Neural cell (in vitro differentiated cells): ENCODE data around the gene JUND. TPM values are rescaled to one million over a fixed set of nuclear protein-coding genes. Genes with fewer than 3 reads are reported as not detected.

Experiments
- H2AFZ ChIP-seq: fragments of 200-600, 300-800 bp; sonication (generic), shearing (Covaris generic); 2 replicates; pipeline ENCODE4 v1.6.0; 2014; ENCODE audit warnings: low read depth, mild to moderate bottlenecking, antibody characterized with exemption, low read length, moderate library complexity
- H3F3A ChIP-seq: fragments of 200-600 bp; shearing (Covaris generic); 2 replicates; pipeline ENCODE4 v1.6.1; 2016; ENCODE audit warnings: mild to moderate bottlenecking, moderate library complexity, mixed read lengths, antibody characterized with exemption, low read length; ENCODE audit not compliant: insufficient read depth, poor library complexity, severe bottlenecking
- H3K27ac ChIP-seq: fragments of 200-600, 300-800 bp; sonication (generic), shearing (Covaris generic); 2 replicates; pipeline ENCODE4 v1.5.1; 2014; ENCODE audit warnings: mild to moderate bottlenecking, low read length, moderate library complexity
- H3K27me3 ChIP-seq: fragments of 300-800, 200-600 bp; sonication (generic), shearing (Covaris generic); 2 replicates; pipeline ENCODE4 v1.6.0; 2014; ENCODE audit warnings: mild to moderate bottlenecking, low read depth, low read length, moderate library complexity; ENCODE audit not compliant: insufficient read depth
- H3K36me3 ChIP-seq: fragments of 300-800, 200-600 bp; sonication (generic), shearing (Covaris generic); 2 replicates; pipeline ENCODE4 v1.5.1; 2014; ENCODE audit warnings: mild to moderate bottlenecking, antibody characterized with exemption, low read length, moderate library complexity; ENCODE audit not compliant: insufficient read depth
- H3K4me2 ChIP-seq: fragments of 300-800, 200-600 bp; sonication (generic), shearing (Covaris generic); 2 replicates; pipeline ENCODE4 v1.6.0; 2014; ENCODE audit warnings: mild to moderate bottlenecking, low read length
- H3K4me3 ChIP-seq: fragments of 300-800, 200-600 bp; sonication (generic), shearing (Covaris generic); 2 replicates; pipeline ENCODE4 v1.5.1; 2014; ENCODE audit warnings: mild to moderate bottlenecking, low read length, moderate library complexity
- H3K79me2 ChIP-seq: fragments of 200-600 bp; shearing (Covaris generic); replicated peaks from 2 replicates; pipeline ENCODE4 v1.6.0; 2014; ENCODE audit warnings: mild to moderate bottlenecking, low read length, moderate library complexity; ENCODE audit not compliant: insufficient read depth
- H3K9ac ChIP-seq: fragments of 300-800, 200-600 bp; sonication (generic), shearing (Covaris generic); 2 replicates; pipeline ENCODE4 v1.6.1; 2016; ENCODE audit warnings: mild to moderate bottlenecking, low read length, mixed read lengths
- H3K9me2 ChIP-seq: fragments of 200-600 bp; shearing (Covaris generic); 2 replicates; pipeline ENCODE4 v1.6.1; 2016; ENCODE audit warnings: mild to moderate bottlenecking, low read length, mixed read lengths; ENCODE audit not compliant: insufficient read depth
- H3K9me3 ChIP-seq: fragments of 200-600, 300-800 bp; sonication (generic), shearing (Covaris generic); 2 replicates; pipeline ENCODE4 v1.6.1; 2016; ENCODE audit warnings: mild to moderate bottlenecking, mixed run types, low read length, moderate library complexity, mixed read lengths
- H4K20me1 ChIP-seq: fragments of 200-600 bp; shearing (Covaris generic); 2 replicates; pipeline ENCODE4 v1.6.1; 2016; ENCODE audit warnings: mild to moderate bottlenecking, mixed run types; ENCODE audit not compliant: insufficient read depth
- EP300 ChIP-seq: fragments of 450-650 bp; conservative IDR thresholded peaks from 2 replicates; pipeline ENCODE4 v1.6.1; 2014; ENCODE audit warnings: antibody characterized with exemption, mild to moderate bottlenecking, moderate library complexity; ENCODE audit not compliant: poor library complexity, severe bottlenecking
- EZH2 ChIP-seq: fragments of 200-600, 300-800 bp; shearing (Covaris generic), sonication (generic); IDR thresholded peaks from 2 replicates; pipeline ENCODE4 v1.6.1; 2014; ENCODE audit warnings: antibody characterized with exemption, low read length, borderline replicate concordance, mild to moderate bottlenecking; ENCODE audit not compliant: insufficient read depth, poor library complexity, severe bottlenecking
- MXI1 ChIP-seq: fragments of 450-650 bp; conservative IDR thresholded peaks from 2 replicates; pipeline ENCODE4 v1.6.1; 2014; ENCODE audit warnings: antibody characterized with exemption, mild to moderate bottlenecking; ENCODE audit not compliant: poor library complexity, severe bottlenecking
- POLR2AphosphoS5 ChIP-seq: IDR thresholded peaks from 2 replicates; pipeline ENCODE4 v1.6.1; 2012
- RAD21 ChIP-seq: fragments of 450-650 bp; conservative IDR thresholded peaks from 2 replicates; pipeline ENCODE4 v1.6.1; 2014; ENCODE audit warnings: antibody characterized with exemption, mild to moderate bottlenecking, moderate library complexity
- SMC3 ChIP-seq: fragments of 450-650 bp; conservative IDR thresholded peaks from 2 replicates; pipeline ENCODE4 v1.6.1; 2014; ENCODE audit warnings: antibody characterized with exemption, mild to moderate bottlenecking, moderate library complexity; ENCODE audit not compliant: poor library complexity
- TAF1 ChIP-seq: IDR thresholded peaks from 2 replicates; pipeline ENCODE4 v1.6.1; 2012; ENCODE audit warnings: low read depth
- polyA plus RNA-seq: library from polyadenylated mRNA; depleted of rRNA; stranded (reverse); fragments of >200 nt; gene quantifications from 2 replicates; pipeline ENCODE4 v1.2.3, GENCODE V29; 2014
- TF ChIP-seq, protein P1 (sequence below): fragments of 450-650 bp; IDR thresholded peaks from 2 replicates; pipeline ENCODE4 v1.5.1; 2014; ENCODE audit warnings: antibody characterized with exemption, mild to moderate bottlenecking, moderate library complexity; ENCODE audit not compliant: poor library complexity, severe bottlenecking
- TF ChIP-seq, protein P2 (sequence below): IDR thresholded peaks from 2 replicates; pipeline ENCODE4 v1.6.1; 2012; ENCODE audit warnings: borderline replicate concordance

JUND gene
- polyA plus RNA-seq, 1 donor from 2014 or later = 94.9 TPM

DNA sequence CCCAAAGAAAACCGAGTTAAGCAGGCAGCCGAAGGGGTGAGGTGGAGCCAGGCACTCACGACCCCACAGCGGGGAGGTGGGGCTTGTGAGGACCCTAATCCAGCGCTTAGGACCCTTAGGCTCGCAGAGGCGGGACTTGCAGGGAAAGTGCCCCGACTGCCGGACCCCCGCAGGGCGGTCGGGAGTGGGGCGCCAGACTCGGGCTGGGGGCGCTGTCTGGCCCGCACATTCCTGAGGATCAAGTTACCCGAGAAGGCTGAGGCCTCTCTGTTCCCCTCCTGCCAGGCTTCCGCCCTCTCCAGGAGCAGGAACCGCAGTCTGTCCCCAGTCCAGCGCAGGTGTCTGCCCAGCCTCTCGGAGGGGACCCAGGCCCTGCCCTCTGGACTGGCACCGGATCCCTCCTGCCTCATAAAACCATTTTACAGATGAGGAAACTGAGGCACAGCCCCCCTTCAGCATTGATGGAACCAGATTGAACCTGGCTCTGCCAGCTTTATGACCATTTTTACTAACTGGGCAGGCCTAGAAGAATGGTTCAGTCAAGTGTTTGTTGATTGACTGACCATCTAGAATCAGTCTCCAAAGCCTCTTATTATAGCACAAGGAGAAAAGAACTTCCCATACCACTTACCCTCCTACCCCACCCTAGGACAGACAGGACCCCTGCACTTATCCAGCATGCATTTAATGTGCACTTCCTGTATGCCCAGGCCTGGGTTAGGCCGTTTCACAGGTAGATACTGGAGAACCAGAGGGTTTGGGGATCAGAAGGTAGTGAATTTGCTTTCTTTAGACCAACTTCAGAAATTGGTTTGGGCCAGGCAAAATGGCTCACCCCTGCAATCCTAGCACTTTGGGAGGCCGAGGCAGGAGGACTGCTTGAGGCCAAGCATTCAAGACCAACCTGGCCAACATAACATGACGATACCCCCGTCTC lies 6.7 kb upstream of the JUND start:
- Histone ChIP-seq H3K4me2 (no peak overlapping the region), H3K9me2 (no peaks in the 10 kb centered on the region), H3F3A (no peaks in the 10 kb centered on the region), H2AFZ (no peak overlapping the region), H3K9ac (no peak overlapping the region), H3K36me3 (no peaks in the 10 kb centered on the region), H3K27me3 (no peaks in the 10 kb centered on the region), H3K79me2 (no peaks in the 10 kb centered on the region), H3K4me3 (no peak overlapping the region), H4K20me1 (no peaks in the 10 kb centered on the region), H3K9me3 (no peaks in the 10 kb centered on the region), H3K27ac (no peak overlapping the region)
- TF ChIP-seq SMC3 (no peak), MXI1 (no peak), EZH2 (no peak), POLR2AphosphoS5 (no peak), RAD21 (no peak), TAF1 (no peak), EP300 (no peak)
- TF ChIP-seq, protein P1, sequence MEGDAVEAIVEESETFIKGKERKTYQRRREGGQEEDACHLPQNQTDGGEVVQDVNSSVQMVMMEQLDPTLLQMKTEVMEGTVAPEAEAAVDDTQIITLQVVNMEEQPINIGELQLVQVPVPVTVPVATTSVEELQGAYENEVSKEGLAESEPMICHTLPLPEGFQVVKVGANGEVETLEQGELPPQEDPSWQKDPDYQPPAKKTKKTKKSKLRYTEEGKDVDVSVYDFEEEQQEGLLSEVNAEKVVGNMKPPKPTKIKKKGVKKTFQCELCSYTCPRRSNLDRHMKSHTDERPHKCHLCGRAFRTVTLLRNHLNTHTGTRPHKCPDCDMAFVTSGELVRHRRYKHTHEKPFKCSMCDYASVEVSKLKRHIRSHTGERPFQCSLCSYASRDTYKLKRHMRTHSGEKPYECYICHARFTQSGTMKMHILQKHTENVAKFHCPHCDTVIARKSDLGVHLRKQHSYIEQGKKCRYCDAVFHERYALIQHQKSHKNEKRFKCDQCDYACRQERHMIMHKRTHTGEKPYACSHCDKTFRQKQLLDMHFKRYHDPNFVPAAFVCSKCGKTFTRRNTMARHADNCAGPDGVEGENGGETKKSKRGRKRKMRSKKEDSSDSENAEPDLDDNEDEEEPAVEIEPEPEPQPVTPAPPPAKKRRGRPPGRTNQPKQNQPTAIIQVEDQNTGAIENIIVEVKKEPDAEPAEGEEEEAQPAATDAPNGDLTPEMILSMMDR = no peak
- TF ChIP-seq, protein P2, sequence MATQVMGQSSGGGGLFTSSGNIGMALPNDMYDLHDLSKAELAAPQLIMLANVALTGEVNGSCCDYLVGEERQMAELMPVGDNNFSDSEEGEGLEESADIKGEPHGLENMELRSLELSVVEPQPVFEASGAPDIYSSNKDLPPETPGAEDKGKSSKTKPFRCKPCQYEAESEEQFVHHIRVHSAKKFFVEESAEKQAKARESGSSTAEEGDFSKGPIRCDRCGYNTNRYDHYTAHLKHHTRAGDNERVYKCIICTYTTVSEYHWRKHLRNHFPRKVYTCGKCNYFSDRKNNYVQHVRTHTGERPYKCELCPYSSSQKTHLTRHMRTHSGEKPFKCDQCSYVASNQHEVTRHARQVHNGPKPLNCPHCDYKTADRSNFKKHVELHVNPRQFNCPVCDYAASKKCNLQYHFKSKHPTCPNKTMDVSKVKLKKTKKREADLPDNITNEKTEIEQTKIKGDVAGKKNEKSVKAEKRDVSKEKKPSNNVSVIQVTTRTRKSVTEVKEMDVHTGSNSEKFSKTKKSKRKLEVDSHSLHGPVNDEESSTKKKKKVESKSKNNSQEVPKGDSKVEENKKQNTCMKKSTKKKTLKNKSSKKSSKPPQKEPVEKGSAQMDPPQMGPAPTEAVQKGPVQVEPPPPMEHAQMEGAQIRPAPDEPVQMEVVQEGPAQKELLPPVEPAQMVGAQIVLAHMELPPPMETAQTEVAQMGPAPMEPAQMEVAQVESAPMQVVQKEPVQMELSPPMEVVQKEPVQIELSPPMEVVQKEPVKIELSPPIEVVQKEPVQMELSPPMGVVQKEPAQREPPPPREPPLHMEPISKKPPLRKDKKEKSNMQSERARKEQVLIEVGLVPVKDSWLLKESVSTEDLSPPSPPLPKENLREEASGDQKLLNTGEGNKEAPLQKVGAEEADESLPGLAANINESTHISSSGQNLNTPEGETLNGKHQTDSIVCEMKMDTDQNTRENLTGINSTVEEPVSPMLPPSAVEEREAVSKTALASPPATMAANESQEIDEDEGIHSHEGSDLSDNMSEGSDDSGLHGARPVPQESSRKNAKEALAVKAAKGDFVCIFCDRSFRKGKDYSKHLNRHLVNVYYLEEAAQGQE = no peak

- no peaks in the 10 kb centered on the region for H3K9me3 ChIP-seq
- no peak overlapping the region for H3K4me2 ChIP-seq
- no peak overlapping the region for H3K27ac ChIP-seq
- H3K79me2 ChIP-seq = peaks cover 3% of the 10 kb centered on the region
- H3K36me3 ChIP-seq = no peaks in the 10 kb centered on the region
- H3K27me3 ChIP-seq = no peaks in the 10 kb centered on the region
- peaks cover 5% of the 10 kb centered on the region for H3F3A ChIP-seq
- H3K9me2 ChIP-seq = no peaks in the 10 kb centered on the region
- H3K4me3 ChIP-seq = no peak overlapping the region
- H2AFZ ChIP-seq = no peak overlapping the region
- TF ChIP-seq EZH2 = no peak
- TF ChIP-seq SMC3 = no peak
- TF ChIP-seq, protein P2 = no peak
- no peak for TF ChIP-seq RAD21
- TF ChIP-seq MXI1 = no peak
- no peak for TF ChIP-seq POLR2AphosphoS5
- TF ChIP-seq TAF1 = no peak
- no peak for TF ChIP-seq EP300
- TF ChIP-seq, protein P1 = no peak
- no peaks in the 10 kb centered on the region for H4K20me1 ChIP-seq
- no peak overlapping the region for H3K9ac ChIP-seq
Measured at GRCh38 chr19:18286973-18287635, 5.7 kb upstream of the JUND start.
